ENCODE data around the gene GRIK2. TPM values are rescaled to one million over a fixed set of nuclear protein-coding genes. Genes with fewer than 3 reads are reported as not detected.
"Not testable (repeated sequence)": the region's sequence is repeated elsewhere in the genome, so short reads cannot be mapped to it uniquely, and the experiment has no call there.

GRIK2 gene
- total RNA-seq, 1 donor from 2014 or later = 0.11 TPM

DNA sequence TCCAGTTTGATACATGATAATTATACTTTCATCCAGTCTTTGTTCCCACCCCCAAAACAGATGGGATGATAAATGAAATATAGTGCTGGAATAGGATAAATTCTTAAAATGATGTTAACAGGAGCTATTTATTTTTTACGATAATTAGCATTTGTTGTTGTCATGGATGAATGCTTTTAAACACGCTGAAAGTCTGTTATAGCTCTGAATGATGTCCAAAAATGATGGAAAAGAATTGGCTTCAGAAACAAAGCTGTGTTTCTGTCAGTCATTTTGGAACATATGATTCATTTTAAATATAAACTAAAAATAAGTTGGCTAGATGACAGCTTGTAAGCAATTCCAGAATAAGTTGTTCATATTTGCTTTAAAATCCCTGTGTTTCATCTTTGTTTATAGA, 237.4 kb downstream of the GRIK2 start:
- TF ChIP-seq, protein P1, sequence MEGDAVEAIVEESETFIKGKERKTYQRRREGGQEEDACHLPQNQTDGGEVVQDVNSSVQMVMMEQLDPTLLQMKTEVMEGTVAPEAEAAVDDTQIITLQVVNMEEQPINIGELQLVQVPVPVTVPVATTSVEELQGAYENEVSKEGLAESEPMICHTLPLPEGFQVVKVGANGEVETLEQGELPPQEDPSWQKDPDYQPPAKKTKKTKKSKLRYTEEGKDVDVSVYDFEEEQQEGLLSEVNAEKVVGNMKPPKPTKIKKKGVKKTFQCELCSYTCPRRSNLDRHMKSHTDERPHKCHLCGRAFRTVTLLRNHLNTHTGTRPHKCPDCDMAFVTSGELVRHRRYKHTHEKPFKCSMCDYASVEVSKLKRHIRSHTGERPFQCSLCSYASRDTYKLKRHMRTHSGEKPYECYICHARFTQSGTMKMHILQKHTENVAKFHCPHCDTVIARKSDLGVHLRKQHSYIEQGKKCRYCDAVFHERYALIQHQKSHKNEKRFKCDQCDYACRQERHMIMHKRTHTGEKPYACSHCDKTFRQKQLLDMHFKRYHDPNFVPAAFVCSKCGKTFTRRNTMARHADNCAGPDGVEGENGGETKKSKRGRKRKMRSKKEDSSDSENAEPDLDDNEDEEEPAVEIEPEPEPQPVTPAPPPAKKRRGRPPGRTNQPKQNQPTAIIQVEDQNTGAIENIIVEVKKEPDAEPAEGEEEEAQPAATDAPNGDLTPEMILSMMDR (IDR thresholded peaks at IDR 0.05) = no peak
- Mint-ChIP-seq H3K27ac (no peak overlapping the region), H3K4me3 (no peak overlapping the region), H3K9me3 (no peaks in the 10 kb centered on the region), H3K4me1 (no peaks in the 10 kb centered on the region), H3K36me3 (ENCODE audit: low read depth) (no peaks in the 10 kb centered on the region), H3K27me3 (no peaks in the 10 kb centered on the region)
- intact Hi-C loops (cut with micrococcal nuclease) = no loop called here
- no peak for ATAC-seq (ENCODE audit: low read depth)
- DNase-seq = no peak
- ChIA-PET POLR2A (no interaction called here), CTCF (no interaction called here)

DNA sequence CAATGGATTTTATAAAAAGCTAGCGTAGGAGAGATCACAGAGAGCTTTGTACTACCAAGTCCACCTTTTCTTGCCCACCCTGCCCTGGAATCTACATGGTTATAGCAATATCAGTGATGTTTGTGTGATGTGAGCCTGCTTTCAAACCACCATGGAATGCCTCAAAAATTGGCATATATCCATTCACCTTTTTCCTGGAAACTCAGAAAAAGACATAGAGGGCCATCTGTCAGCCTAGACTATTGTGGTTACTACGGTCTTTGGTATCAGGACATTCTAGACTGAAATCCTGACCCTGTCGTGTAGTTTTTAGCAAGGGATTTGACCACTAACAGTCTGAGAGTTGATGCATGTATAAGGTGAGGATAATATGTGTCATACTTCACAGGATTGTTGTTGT, 239.6 kb downstream of the GRIK2 start:
- Mint-ChIP-seq H3K4me1 (no peaks in the 10 kb centered on the region), H3K4me3 (no peak overlapping the region), H3K36me3 (ENCODE audit: low read depth) (no peaks in the 10 kb centered on the region), H3K27me3 (no peaks in the 10 kb centered on the region), H3K27ac (no peak overlapping the region), H3K9me3 (no peaks in the 10 kb centered on the region)
- intact Hi-C loops (cut with micrococcal nuclease) = no loop called here
- ChIA-PET POLR2A (no interaction called here), CTCF (no interaction called here)
- TF ChIP-seq, protein P1 (IDR thresholded peaks at IDR 0.05) = no peak
- no peak for DNase-seq
- ATAC-seq (ENCODE audit: low read depth) = no peak

DNA sequence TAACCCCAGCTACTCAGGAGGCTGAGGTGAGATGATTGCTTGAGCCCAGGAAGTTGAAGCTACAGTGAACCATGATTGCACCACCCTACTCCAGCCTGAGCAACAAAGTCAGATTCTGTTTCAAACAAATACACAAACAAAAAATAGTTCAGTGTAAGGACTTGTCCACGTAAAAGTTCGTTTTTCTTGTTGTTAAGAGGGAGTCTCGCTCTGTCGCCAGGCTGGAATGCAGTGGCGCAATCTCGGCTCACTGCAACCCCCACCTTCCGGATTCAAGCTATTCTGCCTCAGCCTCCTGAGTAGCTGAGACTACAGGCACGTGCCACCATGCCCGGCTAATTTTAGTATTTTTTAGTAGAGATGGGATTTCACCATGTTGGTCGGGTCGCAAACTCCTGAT, 245.4 kb downstream of the GRIK2 start:
- H3K27me3 Mint-ChIP-seq; ATAC-seq (ENCODE audit: low read depth); H3K27ac Mint-ChIP-seq; H3K36me3 Mint-ChIP-seq (ENCODE audit: low read depth); H3K4me3 Mint-ChIP-seq; intact Hi-C loops (cut with micrococcal nuclease); H3K9me3 Mint-ChIP-seq; CTCF ChIA-PET; POLR2A ChIA-PET; DNase-seq; H3K4me1 Mint-ChIP-seq: not testable (repeated sequence)

DNA sequence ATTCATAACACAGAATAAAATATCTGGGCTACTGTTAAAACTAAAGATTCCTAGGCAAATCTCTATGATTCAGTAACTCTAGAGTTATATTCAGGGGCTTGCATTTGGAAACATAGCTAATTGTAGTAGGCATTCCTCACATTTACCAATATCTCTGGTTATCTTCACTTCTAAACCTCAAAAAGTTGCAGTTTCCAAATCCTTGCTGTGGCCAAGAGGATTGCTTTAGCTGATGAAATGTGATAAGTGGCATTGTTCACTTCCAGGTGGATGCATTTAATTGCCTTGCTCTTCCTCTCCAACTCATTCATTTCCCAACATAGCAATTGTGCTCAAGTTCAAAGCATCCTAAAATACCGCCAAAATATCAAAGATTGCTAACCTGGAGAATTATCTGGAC, 246.6 kb downstream of the GRIK2 start:
- no peak overlapping the region for H3K27ac Mint-ChIP-seq
- H3K36me3 Mint-ChIP-seq (ENCODE audit: low read depth) = no peaks in the 10 kb centered on the region
- TF ChIP-seq, protein P1 (IDR thresholded peaks at IDR 0.05) = no peak
- CTCF ChIA-PET = no interaction called here
- intact Hi-C loops (cut with micrococcal nuclease) = no loop called here
- ATAC-seq (ENCODE audit: low read depth) (no peak), DNase-seq (no peak)
- H3K27me3 Mint-ChIP-seq = no peaks in the 10 kb centered on the region
- H3K9me3 Mint-ChIP-seq = no peaks in the 10 kb centered on the region
- no peaks in the 10 kb centered on the region for H3K4me1 Mint-ChIP-seq
- POLR2A ChIA-PET = no interaction called here
- no peak overlapping the region for H3K4me3 Mint-ChIP-seq

DNA sequence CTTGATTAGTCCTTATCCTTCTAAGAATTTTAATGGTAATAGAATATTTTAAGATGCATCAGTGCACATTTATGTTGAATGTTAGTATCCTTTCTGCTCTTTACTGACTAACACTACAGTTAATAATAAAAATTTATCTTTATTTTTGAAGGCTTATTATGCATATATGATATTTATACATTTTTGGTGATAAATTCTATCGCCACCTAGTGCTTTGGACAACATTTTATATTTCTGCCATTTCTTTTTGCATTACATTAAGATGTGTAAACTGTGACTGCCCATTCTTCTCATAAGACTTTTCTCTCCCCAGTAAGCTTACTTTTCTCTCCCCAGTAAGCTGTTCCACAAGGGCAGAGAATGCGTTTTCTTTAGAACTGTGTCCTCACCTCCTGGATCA, 252.3 kb downstream of the GRIK2 start:
- H3K4me1 Mint-ChIP-seq = no peaks in the 10 kb centered on the region
- no peaks in the 10 kb centered on the region for H3K36me3 Mint-ChIP-seq (ENCODE audit: low read depth)
- ATAC-seq (ENCODE audit: low read depth) (no peak), DNase-seq (no peak)
- intact Hi-C loops (cut with micrococcal nuclease) = no loop called here
- no peaks in the 10 kb centered on the region for H3K27me3 Mint-ChIP-seq
- H3K4me3 Mint-ChIP-seq = no peak overlapping the region
- no peak overlapping the region for H3K27ac Mint-ChIP-seq
- H3K9me3 Mint-ChIP-seq = no peaks in the 10 kb centered on the region
- TF ChIP-seq, protein P1 (IDR thresholded peaks at IDR 0.05) = no peak
- ChIA-PET CTCF (no interaction called here), POLR2A (no interaction called here)

DNA sequence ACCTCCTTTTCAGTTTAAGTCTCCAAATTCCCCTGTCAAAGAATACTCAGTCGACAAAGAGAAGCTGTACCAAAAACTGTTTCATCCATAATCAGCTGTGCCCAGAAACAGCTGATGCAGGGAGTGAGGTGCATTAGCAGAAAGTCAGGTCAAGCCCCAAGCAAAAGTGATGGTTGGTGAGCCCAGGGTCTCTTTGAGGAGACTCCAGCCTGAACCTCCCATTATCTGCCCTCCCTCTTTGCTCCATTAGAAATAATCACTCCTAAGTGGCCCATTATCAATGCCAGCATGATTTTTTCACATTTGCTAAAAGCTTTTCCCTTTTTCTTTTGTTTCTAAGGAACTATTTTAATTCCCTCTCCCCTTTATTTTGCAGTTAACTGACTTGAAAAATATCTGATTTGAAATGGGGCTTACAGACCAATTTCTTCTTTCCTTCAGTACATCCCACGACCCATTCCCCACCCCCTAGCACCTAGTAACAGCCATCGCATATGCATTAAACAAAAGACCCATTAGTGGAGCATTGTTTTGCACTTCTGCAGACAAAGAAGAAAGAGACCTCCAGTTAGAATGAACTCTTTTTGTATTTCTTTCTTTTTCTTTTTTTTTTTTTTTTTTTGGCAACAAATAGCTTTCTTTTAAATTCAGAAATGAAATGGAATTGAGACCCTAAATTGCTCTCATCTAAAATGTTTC, 257.0 kb downstream of the GRIK2 start:
- no peak for ATAC-seq (ENCODE audit: low read depth)
- CTCF ChIA-PET = no interaction called here
- Mint-ChIP-seq H3K27me3 (no peaks in the 10 kb centered on the region), H3K9me3 (no peaks in the 10 kb centered on the region), H3K27ac (no peak overlapping the region), H3K4me3 (no peak overlapping the region), H3K36me3 (ENCODE audit: low read depth) (no peaks in the 10 kb centered on the region), H3K4me1 (no peaks in the 10 kb centered on the region)
- no peak for DNase-seq
- TF ChIP-seq, protein P1 (IDR thresholded peaks at IDR 0.05) = no peak
- POLR2A ChIA-PET = no interaction called here
- intact Hi-C loops (cut with micrococcal nuclease) = no loop called here
